Measurements from ENCODE around the gene STIM1.

- TF ChIP-seq CTCF (IDR thresholded peaks at IDR 0.05; ENCODE audit: low read length) (peak; percentile 16; the same call in 1 of the 2 replicates), EZH2 (IDR thresholded peaks at IDR 0.05; ENCODE audit: borderline replicate concordance, low read length) (no peak)
Measured at GRCh38 chr11:3971756-3972404, 116.4 kb downstream of the STIM1 start.

All from OCI-LY1 (cell line).